Measurements from ENCODE around the gene KRTAP12-2. TPM values are rescaled to one million over a fixed set of nuclear protein-coding genes. Genes with fewer than 3 reads are reported as not detected.

Gene KRTAP12-2, protein sequence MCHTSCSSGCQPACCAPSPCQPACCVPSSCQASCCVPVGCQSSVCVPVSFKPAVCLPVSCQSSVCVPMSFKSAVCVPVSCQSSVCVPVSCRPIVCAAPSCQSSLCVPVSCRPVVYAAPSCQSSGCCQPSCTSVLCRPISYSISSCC
- total RNA-seq (2014; rRNA removed; shearing (Covaris generic)) = not detected in 2 replicates

DNA sequence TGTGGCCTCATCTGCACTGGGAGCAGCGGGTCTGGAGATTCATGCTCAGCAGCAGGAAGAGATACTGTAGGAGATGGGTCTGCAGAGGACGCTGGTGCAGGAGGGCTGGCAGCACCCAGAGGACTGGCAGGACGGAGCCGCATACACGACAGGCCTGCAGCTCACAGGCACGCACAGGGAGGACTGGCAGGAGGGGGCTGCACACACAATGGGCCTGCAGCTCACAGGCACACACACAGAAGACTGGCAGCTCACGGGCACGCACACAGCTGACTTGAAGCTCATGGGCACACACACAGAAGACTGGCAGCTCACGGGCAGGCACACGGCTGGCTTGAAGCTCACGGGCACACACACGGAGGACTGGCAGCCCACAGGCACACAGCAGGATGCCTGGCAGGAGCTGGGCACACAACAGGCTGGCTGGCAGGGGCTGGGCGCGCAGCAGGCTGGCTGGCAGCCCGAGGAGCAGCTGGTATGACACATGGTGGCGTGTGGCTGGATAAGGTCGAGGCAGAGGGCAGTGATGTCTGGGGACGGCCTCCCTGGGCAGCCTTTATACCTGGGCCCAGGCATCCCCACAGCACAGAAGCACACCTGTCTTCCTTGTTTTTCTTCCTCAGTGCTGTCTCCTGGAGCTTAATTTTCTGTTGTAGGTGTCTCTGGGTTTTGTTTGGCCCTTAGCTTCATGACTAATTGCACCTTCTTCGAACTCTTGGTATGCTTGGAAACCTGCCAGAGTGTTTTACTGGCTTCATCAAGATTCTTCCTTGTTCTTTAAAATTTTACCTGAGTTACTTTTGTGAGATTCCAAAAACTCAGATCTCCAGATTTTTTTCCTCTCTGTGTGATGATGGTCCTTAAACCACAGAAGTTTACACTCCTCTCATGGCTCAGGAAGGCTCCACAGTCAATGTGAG is at the start of gene KRTAP12-2:
Gene KRTAP12-2, minus strand, starts transcription at position 527 of the 920 bp plus-strand sequence. Its CDS starts 41 bp downstream, at position 486.
- no peak for DNase-seq (ENCODE audit: low spot score)

DNA sequence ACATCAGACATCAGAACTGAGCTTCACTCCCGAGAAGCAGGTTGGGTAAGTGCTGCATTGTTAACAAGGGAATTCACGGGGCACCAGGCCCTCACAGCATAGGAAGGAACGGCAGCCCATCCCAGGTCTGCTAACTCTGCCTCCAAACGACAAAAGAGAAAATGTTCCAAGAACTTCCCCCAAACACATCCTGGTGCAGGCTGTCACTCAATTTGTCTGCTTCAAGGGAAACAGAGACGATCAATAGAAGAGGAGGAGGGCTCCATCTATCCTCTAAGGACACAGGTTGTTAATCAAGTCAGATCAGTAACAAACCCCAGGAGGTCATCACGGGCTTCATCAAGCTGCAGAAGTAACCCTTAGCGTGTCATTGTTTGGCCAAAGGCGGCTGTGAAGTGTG is 48.2 kb upstream of the KRTAP12-2 start:
- no peak for DNase-seq (ENCODE audit: low spot score)

DNA sequence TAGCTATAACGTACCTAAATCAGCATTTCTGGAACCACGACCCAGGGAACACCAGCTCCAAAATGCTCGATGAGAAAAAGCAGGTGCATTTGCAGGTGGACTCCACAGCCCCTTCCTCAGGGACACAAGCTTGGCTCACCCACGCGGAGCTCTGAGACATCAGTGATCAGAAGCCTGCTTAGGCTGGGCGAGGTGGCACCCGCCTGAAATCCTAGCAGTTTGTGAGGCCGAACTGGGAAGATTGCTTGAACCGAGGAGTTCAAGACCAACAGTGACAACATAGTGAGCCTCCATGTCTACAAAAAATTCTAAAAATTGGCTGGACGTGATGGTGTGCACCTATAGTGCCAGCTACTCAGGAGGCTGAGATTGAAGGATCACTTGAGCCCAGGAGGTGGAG is 47.1 kb upstream of the KRTAP12-2 start:
- no peak for DNase-seq (ENCODE audit: low spot score)

DNA sequence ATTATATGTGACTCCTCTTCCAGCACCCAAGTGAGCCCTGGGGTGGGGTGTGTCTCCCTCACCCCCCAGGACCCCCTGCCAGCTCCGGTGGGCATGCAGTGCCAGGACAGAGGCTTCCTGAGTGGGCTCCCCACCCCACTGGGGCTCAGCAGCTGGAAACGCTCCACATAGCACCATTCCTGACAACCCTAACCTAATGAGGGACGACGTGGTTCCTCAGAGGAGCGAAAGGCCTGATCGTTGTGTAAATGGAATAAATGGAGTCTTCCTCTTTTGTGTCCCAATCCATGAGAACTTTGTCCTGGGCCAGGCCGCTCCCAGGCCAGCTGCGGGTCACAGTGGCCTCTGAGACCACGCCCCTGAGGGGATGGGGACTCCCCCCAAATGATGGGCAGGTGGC is 46.4 kb upstream of the KRTAP12-2 start:
- no peak for DNase-seq (ENCODE audit: low spot score)

DNA sequence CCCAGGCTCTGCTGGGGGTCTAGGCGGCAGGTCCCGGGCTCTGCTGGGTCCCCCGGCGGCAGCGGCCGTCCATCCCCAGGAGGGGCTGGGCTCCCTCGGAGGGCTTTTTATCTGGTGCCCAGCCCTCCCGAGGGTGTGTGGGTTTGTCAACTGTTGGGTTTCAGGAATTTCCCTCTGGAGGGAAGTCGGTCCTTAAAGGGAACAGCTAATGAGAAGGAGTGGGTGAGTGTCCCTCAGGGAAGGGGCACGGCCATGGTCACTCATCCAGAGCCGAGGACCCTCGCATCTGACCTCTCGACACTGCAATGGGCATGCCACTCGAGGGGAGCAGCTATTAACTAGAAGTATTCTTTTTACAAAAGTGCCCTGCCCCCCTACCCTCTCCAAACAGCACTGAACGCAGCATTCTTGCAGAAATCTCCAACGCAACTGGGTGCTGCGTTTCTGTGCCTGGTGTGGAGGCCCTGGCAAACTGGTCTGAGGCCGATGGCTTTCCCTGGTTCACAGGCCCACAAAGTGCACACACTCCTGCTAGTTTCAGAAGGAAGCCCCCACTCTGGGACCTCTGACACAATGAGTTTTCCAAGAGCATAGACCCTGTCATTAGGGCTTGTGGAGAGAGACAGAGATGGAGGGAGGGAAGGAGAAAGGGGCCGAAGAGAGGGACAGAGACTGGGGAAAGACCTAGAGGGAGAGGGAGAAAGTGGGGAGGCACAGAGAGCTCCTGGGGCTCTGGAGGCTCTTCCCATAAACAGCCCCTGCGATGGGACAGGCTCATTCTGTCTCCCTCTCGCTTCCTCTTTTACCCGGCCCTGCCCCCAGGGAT is 45.7 kb upstream of the KRTAP12-2 start:
- no peak for DNase-seq (ENCODE audit: low spot score)

DNA sequence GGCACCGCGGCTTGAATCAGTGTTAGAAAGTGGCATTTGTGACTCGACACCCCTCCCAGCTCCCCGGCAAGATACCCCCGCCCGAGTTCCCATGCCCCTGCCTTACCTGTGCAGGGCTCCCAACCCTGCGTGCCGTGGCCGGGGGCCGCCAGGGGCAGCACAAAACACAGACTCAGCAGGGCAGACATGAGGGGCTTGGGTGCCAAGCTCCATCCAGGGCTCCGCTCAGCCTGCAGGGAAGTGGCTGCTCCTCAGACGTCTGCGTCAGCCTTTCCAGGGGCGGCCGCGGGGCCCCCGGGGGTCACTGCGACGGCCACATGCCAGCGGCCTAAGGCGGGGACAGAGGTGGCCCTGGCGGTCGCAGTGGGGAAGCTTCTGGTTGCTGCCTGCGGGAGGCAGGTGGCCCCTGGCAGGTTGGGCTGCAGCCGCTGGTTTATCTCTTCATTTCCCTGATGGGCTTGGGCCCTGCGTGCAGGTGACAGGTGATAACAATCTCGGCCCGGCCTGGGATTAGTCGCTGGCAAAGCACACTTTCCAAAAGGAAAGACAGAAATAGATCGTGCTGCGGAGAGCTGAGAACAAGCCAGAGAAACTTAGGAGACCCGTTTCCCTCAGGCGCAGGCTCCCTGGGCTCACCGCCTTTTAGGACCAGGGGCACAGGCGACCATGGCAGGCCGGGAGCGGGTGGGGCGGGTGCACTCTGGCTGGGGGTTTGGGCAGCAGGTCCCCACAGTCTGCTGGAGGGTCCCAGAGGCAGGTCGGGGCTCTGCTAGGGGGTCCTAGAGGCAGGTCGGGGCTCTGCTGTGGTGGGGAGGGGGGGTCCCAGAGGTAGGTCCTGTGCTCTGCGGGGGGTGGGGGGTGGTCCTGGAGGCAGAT is 44.8 kb upstream of the KRTAP12-2 start, which contains the start of gene TSPEAR:
Gene TSPEAR, minus strand, starts transcription at position 246 of the 876 bp plus-strand sequence. Its CDS starts 58 bp downstream, at position 188.
- no peak for DNase-seq (ENCODE audit: low spot score)

DNA sequence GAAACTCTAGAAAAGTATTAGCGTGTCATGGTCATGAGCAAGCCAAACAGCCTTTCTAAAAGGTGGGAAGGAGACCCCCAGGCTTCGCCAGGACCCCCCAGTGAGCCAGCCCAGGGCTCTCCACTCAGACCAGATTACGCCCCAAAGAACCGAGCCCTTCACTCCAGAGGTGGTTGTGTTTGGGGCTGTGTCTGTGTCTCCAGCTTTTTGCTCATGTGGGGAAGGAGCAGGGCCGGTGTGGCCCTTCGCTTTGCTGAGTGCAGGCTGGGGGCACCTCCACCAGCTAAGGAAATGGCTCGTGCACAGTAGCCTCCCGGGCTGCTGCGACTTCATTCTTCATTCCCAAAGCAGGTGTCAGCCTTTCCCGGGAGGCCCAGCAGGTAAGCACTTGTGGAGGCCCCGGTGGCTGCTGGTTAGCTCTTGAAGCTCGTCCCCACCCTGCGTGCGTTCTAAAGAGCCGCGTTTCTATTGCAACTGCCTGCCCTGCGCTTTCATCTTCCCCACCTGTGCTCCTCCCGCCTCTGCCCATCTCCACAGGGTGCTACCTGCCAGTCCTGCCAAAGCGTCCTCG is 44.1 kb upstream of the KRTAP12-2 start:
- DNase-seq (ENCODE audit: low spot score) = no peak

DNA sequence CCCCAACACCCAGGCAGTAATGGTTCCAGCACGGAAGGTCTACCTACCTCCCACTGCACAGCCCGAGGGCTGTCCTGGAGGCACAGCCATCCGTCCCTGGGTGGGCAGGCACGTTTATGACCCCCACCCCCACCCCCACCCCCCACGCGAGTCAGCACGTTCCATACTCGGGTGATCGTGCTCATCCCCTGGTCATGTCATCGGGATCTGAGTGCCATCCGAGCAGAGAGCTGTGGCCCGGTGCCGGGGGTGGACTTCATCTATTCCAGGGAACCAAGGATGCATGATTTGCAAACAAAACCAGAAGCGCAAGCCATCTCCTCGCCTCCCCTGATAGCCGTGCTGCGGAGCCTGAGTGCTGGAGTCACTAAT is 43.6 kb upstream of the KRTAP12-2 start:
- no peak for DNase-seq (ENCODE audit: low spot score)

DNA sequence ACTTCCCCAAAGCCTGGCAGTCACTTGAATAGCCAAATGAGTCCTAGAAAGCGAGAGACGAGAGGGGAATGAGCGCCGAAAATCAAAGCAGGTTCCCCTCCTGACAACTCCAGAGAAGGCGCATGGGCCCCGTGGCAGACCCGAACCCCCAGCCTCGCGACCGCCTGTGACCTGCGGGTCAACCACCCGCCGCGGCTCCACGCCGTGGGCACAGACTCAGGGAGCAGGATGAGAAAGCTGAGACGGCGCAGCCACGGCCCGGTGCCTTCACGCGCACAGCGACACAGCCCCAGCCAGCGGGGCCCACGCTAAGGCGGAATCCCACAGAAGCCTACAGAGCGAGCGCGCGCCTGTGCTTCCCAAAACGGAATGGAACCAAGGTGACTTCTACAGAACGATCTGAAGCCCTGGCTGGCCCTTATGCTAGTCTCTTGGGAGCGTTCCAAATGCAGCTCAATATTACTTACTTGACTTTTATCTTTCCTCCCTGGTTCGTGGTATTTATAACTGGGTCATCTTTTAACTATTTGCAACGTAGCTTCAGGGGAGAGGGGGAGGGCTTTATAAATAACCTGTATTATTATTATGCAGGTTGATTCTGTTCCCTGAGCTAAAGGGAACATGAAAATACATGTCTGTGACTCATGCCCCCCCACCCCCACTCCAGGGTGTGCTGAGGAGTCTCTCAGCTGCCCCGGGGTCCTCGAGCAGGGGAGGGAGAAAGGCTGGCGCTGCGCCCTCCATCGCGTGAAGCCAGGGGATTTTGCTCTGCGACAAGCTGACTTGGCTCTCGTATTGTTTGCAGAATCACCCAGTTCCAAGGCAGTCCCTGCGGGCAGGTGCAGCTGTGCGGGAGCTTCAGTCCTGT is 42.9 kb upstream of the KRTAP12-2 start:
- DNase-seq (ENCODE audit: low spot score) = no peak

DNA sequence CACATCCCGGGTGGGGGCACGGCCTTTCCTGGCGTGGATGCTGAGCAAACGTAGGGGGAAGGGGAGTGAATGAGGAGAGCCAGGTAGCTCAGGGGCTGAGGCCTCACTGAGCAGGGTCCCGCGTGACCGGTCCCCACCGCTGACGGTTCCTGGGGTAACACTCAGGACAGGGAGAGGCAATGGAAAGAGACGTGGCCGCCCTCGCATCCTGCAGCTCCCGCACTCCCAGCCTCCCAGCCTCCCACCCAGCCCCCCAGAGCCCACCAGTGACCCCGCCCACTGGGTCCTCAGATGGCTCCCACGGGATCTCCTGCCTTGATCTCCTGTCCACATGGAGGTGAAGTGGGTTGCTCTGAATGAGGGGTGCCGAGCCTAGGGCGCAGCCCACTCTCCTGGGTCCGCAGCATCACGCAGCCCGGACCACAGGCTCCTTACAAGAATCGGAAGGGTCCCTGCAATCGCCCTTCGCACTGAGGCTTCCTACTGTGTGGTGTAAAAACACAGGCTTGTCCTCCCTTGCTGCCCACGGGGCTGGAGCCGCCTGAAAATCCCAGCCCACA is 42.2 kb upstream of the KRTAP12-2 start:
- no peak for DNase-seq (ENCODE audit: low spot score)

DNA sequence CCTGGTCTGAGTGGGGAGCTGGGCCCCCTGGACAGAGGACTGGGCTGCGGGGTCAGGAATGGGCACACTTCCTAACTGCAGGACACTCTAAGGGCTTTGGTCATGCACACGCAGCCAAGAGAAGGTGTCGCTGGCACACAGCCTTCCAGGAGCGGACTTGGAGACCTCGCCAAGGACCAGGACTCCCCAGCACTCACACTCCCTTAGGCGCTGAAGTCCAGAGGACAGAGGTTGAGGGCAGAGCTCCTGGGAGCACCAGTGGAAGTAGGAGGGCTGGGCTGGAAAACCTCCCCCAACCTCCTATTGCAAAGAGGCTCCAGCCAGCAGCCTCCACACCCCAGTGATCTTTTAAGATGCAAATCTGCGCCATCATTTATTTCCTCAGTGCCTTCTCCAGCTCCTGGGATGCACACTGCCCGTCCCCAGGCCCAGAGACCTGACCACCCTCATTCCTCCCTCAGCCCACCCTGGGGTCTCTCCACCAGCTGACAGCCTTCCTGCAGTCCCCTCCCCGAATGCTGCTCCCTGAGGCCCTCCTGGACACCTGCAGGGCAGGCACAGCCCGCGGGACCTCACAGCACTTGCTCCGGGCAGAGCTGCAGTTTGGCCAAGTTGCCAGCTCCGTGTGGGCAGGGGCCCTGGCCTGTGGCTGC is 41.6 kb upstream of the KRTAP12-2 start:
- DNase-seq (ENCODE audit: low spot score) = no peak

DNA sequence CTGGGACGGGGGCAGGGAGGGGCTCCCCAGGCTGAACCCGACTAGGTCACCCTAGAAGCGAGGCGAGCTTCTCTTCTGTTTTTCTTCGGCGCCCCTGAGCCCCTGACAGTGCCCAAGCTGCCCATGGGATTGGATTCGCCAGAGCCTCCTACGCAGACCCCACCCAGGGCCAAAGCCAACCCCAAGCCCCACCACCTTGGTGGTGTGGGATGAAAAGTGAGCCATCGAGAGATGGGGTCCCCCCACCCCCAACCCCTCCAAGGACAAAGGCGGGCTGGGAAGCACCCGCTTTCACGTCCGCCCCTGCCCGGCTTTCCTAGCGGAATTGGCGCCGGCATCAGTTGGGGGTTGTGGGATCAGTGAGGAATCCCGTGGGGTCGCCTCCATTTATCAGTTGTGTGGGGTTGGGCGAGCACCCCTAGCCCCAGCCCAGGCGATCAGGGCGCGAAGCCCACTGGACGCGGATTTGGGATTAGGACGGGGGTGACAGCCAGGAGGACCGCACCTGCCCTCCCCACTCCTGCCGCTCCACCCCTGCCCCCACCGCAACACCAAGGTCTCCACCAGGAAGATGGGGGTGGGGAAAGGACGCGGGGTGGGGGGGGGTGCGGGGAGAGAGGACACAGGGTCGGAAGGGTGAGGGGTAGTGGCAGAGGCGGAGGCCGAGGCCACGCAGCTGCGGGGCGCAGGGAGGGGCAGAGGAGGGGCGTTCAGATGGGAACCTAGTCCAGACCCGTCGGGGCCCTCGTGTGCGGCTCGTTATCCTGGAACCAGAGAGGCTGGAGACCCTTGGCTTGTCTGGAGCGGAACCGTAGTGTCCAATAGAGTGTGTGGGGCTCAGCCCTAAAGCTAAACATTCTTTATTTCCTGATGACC is 40.2 kb upstream of the KRTAP12-2 start:
- DNase-seq (ENCODE audit: low spot score) = no peak

DNA sequence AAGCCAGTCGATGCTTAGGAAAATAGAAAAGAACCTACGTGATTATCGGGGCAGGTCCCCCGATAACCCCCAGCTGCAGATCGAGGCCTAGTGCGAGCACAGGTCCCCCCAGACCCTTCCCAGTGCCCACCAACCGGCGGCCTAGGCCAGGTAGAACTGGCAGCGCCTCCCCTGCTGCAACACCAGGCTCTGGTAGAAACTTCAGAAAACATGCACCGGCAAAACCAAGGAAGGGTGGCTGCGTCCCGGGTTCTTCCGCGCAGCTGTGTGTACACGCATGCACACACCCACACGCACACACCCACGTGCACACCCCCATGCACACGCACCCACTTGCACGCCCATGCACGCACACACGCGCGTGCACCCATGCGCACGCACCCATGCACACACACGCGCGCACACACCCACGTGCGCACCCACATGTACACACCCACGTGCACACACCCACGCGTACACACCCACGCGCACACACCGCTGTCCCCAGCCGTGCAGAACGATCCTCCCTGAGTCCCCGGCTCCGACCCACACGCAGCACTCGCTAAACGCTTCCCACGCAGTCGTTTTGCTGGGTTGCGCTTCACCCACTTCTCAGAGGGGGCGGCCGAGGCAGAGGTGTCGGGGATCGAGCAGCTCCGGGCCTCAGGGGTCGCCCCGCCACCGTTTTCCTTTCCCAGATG is 39.4 kb upstream of the KRTAP12-2 start:
- DNase-seq (ENCODE audit: low spot score) = no peak

DNA sequence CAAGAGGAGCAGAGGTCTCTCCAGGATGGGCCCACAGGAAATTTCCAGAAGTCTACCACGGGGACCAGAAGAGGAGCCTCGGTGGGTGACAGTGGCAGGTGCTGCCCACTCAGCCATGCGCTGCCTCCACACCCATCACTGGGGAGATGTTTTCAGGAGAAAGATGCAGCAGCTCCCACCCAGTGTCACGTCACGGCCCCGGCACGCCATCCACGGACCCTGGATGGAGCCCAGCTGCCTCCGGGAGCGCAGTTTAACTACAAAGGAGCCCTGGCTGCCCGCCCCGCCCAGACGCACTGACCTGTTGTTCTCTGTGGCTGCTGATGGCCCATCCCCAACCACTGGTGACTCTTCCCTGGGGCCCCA is 37.9 kb upstream of the KRTAP12-2 start:
- no peak for DNase-seq (ENCODE audit: low spot score)

DNA sequence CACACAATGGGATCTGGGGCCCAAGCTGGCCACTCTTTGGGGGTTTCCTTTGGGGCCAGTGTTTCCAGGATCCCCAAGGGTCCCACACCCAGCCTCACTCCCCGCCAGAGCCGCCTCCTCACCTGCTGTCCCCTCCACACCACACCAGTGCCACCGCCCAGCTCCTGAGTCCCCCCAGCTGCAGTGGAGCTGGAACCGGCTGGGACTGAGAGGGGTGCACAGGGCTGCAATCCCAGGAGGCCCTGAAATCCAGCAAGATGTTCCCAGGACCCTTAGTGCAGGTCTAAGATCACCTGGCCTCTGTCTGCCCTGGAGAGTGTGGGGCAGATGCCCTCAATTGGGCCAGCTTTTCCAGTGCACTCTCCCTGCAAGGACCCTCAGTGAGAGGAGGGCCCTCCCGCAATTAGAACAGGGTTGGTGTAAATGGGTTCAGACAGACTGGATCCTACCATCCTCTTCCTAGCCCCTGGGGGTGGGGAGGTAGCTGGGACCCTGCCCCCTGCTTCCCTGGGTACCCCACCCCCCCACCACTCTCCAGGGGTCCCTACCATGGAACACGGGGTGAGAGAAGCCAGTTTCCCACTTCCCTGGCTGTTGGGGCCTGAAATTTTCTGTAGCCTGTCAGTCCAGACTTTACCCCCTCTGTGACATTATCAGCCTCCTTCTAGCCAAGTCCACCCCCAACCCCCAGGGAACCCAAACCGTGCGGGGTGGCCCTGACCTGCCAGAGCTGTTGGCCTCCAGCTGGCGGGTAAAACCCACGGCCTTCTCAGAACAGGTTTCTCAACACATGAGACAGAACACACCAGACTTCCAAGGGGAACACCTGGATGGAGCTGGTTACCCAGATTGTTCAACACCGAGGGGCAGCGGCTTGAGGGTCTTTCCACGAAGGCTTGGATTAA is 37.3 kb upstream of the KRTAP12-2 start:
- no peak for DNase-seq (ENCODE audit: low spot score)

DNA sequence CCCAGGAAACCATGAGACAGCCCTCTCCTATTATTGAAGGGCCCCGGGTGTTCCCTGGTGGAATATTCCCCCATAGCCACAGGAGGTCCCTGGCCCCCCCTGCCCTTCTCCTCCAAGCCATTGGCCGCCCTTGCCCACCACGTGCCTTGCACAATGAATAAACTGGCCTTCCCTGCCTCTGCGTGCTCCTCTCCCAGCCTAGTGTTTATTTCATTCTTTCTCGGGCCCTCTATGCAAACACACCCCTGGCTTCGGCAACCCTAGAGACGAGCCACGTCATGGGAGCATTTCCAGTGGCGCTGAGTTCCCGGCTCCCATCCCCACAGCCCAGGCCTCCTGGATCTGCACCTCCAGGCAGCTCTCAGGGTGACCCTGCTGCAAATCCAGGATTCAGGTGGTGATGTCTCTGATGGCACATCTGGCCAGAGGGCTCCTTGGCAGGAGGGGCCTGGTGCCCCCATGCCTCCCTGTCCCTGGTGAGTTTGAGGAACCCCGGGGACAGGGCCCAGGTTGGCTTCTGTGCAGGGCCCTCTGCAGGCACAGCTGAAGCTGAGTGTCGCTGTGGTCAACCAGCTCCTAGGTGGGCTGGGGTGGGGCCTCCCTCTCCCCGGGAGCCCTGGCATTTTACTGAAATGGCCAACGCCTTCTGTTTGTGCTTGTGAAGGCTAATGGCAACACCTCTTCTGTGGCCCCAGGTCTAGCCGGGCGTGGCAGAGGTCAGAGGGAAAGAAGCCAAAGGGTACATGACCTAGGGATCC is 36.4 kb upstream of the KRTAP12-2 start:
- DNase-seq (ENCODE audit: low spot score) = no peak

Data from H4 (cell line).